Hepatocyte (in vitro differentiated cells): ENCODE measurements around the gene PBLD.

Source experiments
- EZH2 ChIP-seq: fragments of 200-600 bp; sonication (generic); IDR thresholded peaks from 2 replicates; pipeline ENCODE4 v1.6.1; 2016; ENCODE audit warnings: antibody characterized with exemption, mild to moderate bottlenecking, borderline replicate concordance
- TF ChIP-seq, protein P1 (sequence below): fragments of 200-600 bp; sonication (generic); IDR thresholded peaks from 2 replicates; pipeline ENCODE4 v1.5.1; 2016; ENCODE audit warnings: antibody characterized with exemption, mild to moderate bottlenecking; ENCODE audit not compliant: poor library complexity

GRCh38 chr10:68342909-68343516 is 10.3 kb upstream of the PBLD start:
- TF ChIP-seq, protein P1, sequence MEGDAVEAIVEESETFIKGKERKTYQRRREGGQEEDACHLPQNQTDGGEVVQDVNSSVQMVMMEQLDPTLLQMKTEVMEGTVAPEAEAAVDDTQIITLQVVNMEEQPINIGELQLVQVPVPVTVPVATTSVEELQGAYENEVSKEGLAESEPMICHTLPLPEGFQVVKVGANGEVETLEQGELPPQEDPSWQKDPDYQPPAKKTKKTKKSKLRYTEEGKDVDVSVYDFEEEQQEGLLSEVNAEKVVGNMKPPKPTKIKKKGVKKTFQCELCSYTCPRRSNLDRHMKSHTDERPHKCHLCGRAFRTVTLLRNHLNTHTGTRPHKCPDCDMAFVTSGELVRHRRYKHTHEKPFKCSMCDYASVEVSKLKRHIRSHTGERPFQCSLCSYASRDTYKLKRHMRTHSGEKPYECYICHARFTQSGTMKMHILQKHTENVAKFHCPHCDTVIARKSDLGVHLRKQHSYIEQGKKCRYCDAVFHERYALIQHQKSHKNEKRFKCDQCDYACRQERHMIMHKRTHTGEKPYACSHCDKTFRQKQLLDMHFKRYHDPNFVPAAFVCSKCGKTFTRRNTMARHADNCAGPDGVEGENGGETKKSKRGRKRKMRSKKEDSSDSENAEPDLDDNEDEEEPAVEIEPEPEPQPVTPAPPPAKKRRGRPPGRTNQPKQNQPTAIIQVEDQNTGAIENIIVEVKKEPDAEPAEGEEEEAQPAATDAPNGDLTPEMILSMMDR = no peak
- TF ChIP-seq EZH2 = no peak
